GM12873 (cell line): ENCODE results near the gene MSMB.

Source experiments
- CTCF ChIP-seq: IDR thresholded peaks from 2 replicates; pipeline ENCODE4 v1.5.1; 2012; ENCODE audit warnings: low read depth, mild to moderate bottlenecking, moderate library complexity, low read length, control low read depth; ENCODE audit not compliant: insufficient read depth; ENCODE audit errors: missing control alignments

Gene MSMB

GRCh38 chr10:46052057-46052790 is 6.2 kb upstream of the MSMB start:
- TF ChIP-seq CTCF: no peak

GRCh38 chr10:46050941-46051623 is 5.0 kb upstream of the MSMB start:
- TF ChIP-seq CTCF: no peak

DNA sequence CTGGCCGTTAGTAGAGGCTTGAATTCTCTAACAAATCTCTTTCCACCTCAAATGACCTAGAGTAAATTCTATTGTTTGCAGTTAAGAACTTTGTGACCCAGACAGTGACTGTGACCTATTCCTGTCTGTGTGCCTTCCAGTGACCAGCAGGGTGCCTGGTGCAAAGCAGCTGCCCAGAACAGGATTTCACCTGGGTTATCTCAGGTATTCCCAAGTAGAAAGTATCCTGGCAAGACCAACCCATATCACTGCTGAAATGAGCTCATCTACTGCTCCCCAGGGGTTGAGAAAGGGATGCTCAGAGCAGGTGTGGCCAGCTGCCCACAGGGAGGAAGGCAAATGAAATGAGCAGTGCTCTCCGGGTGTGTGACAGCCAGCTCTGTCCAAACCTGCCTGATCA is 2.1 kb upstream of the MSMB start:
- TF ChIP-seq CTCF: no peak

GRCh38 chr10:46042527-46042926 is 3.5 kb downstream of the MSMB start:
- no peak for TF ChIP-seq CTCF

DNA sequence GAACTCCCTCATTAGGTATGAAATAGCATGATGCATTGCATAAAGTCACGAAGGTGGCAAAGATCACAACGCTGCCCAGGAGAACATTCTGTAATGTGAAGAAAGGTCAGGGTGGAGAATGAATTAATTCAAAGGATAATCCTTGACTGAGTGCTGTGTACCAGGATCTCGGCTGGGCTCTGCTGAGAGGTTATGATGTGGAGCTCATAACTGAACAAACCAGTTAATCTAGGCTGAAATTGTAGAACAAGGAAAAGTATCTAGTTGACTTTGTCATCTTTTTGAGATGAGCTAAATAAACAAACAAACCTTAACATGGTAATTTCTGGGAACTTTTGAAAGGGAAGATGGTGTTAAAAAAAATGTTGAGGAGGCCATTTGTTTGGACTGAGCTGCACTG is 6.1 kb downstream of the MSMB start:
- TF ChIP-seq CTCF: no peak

- TF ChIP-seq CTCF: no peak
These were observed 8.8 kb downstream of the MSMB start for GRCh38 chr10:46037107-46037825.
